Measurements from ENCODE around the gene THRB.

The THRB gene

DNA sequence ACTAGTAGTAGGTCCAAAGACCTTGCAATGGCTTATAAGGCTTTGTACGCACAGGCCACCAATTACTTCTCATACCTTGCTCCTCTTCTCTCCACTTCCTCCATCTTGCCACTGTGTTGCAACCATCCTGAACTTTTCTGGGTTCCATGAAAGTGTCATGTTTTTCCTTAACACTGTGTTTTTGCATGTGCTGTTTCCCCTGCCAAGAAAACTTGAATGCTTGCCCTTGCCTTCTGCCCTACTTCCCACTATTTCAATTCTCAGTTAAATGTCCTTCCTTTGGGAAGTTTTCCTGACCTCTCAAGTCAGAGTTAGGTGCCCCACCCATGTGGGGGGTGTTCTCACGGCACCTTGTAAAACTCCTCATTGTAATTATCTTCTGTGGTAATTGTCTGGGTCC is 182.8 kb downstream of the THRB start:
- Histone ChIP-seq H3K4me2 (ENCODE audit: low read depth, low read length, poor library complexity, severe bottlenecking) (no peak overlapping the region), H3K27me3 (ENCODE audit: low read length) (no peaks in the 10 kb centered on the region), H3K9me2 (replicated peaks; ENCODE audit: insufficient read depth, low read length) (no peaks in the 10 kb centered on the region), H3K27ac (ENCODE audit: low read depth, low read length) (no peak overlapping the region), H2AFZ (ENCODE audit: low read depth, low read length, severe bottlenecking) (no peak overlapping the region), H4K20me1 (ENCODE audit: low read depth, low read length) (no peaks in the 10 kb centered on the region), H3K9me3 (ENCODE audit: insufficient read depth, low read length) (no peaks in the 10 kb centered on the region), H3K79me2 (ENCODE audit: insufficient read depth, low read length) (no peaks in the 10 kb centered on the region), H3F3A (ENCODE audit: insufficient read depth) (no peaks in the 10 kb centered on the region), H3K4me3 (ENCODE audit: insufficient read depth, low read length, poor library complexity, severe bottlenecking) (no peak overlapping the region), H3K36me3 (ENCODE audit: low read length) (no peaks in the 10 kb centered on the region), H3K9ac (ENCODE audit: low read length) (no peak overlapping the region)
- TF ChIP-seq, protein P1, sequence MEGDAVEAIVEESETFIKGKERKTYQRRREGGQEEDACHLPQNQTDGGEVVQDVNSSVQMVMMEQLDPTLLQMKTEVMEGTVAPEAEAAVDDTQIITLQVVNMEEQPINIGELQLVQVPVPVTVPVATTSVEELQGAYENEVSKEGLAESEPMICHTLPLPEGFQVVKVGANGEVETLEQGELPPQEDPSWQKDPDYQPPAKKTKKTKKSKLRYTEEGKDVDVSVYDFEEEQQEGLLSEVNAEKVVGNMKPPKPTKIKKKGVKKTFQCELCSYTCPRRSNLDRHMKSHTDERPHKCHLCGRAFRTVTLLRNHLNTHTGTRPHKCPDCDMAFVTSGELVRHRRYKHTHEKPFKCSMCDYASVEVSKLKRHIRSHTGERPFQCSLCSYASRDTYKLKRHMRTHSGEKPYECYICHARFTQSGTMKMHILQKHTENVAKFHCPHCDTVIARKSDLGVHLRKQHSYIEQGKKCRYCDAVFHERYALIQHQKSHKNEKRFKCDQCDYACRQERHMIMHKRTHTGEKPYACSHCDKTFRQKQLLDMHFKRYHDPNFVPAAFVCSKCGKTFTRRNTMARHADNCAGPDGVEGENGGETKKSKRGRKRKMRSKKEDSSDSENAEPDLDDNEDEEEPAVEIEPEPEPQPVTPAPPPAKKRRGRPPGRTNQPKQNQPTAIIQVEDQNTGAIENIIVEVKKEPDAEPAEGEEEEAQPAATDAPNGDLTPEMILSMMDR (IDR thresholded peaks at IDR 0.05; ENCODE audit: insufficient read depth, low read length, poor library complexity, severe bottlenecking): no peak
- TF ChIP-seq EZH2phosphoT487 (conservative IDR thresholded peaks at IDR 0.05; ENCODE audit: low read length): no peak

DNA sequence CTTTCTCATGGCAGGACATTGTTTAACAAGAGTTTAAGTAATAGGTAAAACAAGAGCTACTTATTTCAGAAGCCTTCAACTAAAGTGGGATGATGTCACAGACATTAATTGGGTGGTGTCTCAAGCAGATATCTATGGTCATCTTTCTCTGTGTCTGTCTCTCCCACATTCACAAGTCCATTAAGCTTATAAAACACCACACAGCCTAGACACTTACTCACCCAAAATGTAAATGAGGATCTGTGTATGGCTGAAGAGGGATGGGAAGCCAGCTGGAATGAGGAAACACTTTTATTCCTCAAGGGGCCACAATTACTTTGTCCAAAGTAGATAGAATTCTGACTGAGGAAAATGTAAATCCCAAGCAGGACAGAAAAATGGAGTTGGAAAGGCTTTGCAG is 183.8 kb downstream of the THRB start:
- TF ChIP-seq EZH2phosphoT487 (conservative IDR thresholded peaks at IDR 0.05; ENCODE audit: low read length): no peak
- TF ChIP-seq, protein P1 (IDR thresholded peaks at IDR 0.05; ENCODE audit: insufficient read depth, low read length, poor library complexity, severe bottlenecking): no peak
- H3K9me3 ChIP-seq (ENCODE audit: insufficient read depth, low read length): no peaks in the 10 kb centered on the region
- no peak overlapping the region for H2AFZ ChIP-seq (ENCODE audit: low read depth, low read length, severe bottlenecking)
- H4K20me1 ChIP-seq (ENCODE audit: low read depth, low read length): no peaks in the 10 kb centered on the region
- no peak overlapping the region for H3K4me2 ChIP-seq (ENCODE audit: low read depth, low read length, poor library complexity, severe bottlenecking)
- H3K36me3 ChIP-seq (ENCODE audit: low read length): no peaks in the 10 kb centered on the region
- no peaks in the 10 kb centered on the region for H3K9me2 ChIP-seq (replicated peaks; ENCODE audit: insufficient read depth, low read length)
- H3K79me2 ChIP-seq (ENCODE audit: insufficient read depth, low read length): no peaks in the 10 kb centered on the region
- no peak overlapping the region for H3K27ac ChIP-seq (ENCODE audit: low read depth, low read length)
- H3F3A ChIP-seq (ENCODE audit: insufficient read depth): no peaks in the 10 kb centered on the region
- no peak overlapping the region for H3K9ac ChIP-seq (ENCODE audit: low read length)
- H3K4me3 ChIP-seq (ENCODE audit: insufficient read depth, low read length, poor library complexity, severe bottlenecking): no peak overlapping the region
- H3K27me3 ChIP-seq (ENCODE audit: low read length): no peaks in the 10 kb centered on the region

DNA sequence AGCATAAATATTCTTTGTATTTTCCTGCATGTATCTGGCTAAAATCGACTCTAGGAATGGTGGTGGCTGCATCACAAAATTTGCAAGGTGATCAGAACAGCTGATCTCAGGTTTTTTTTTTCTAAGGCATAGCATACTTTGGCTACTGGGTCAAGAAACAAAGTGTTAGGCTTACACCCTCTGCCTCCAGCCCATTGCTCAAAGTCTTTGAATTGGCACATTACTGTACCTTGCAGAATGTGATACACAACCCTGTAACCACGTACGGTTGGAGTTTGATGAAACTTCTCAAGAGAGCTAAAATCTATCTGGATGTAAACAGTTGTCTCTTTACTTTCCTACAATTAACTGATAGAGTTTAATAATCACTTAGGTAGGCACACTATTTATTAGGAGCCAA is 188.1 kb downstream of the THRB start:
- no peak overlapping the region for H3K27ac ChIP-seq (ENCODE audit: low read depth, low read length)
- H3K27me3 ChIP-seq (ENCODE audit: low read length): no peaks in the 10 kb centered on the region
- H4K20me1 ChIP-seq (ENCODE audit: low read depth, low read length): no peaks in the 10 kb centered on the region
- H3K36me3 ChIP-seq (ENCODE audit: low read length): no peaks in the 10 kb centered on the region
- no peak overlapping the region for H2AFZ ChIP-seq (ENCODE audit: low read depth, low read length, severe bottlenecking)
- no peak overlapping the region for H3K4me3 ChIP-seq (ENCODE audit: insufficient read depth, low read length, poor library complexity, severe bottlenecking)
- H3F3A ChIP-seq (ENCODE audit: insufficient read depth): no peaks in the 10 kb centered on the region
- H3K9me2 ChIP-seq (replicated peaks; ENCODE audit: insufficient read depth, low read length): no peaks in the 10 kb centered on the region
- TF ChIP-seq, protein P1 (IDR thresholded peaks at IDR 0.05; ENCODE audit: insufficient read depth, low read length, poor library complexity, severe bottlenecking): no peak
- TF ChIP-seq EZH2phosphoT487 (conservative IDR thresholded peaks at IDR 0.05; ENCODE audit: low read length): no peak
- no peak overlapping the region for H3K4me2 ChIP-seq (ENCODE audit: low read depth, low read length, poor library complexity, severe bottlenecking)
- H3K9me3 ChIP-seq (ENCODE audit: insufficient read depth, low read length): no peaks in the 10 kb centered on the region
- H3K9ac ChIP-seq (ENCODE audit: low read length): no peak overlapping the region
- no peaks in the 10 kb centered on the region for H3K79me2 ChIP-seq (ENCODE audit: insufficient read depth, low read length)

Measured in SU-DHL-6 (cell line).